Adrenal gland (tissue), 5 donors: ENCODE data around the gene PCSK4.

Experiments used
- POLR2A ChIP-seq, 2 donors: fragments of 450-650 bp; IDR thresholded peaks; one replicate each; pipeline ENCODE4 v1.6.1; 2017; ENCODE audit warnings: antibody characterized with exemption in 2 of 2, mild to moderate bottlenecking in 2 of 2, moderate library complexity in 1 of 2
- TF ChIP-seq, protein P1 (sequence below), 6 experiments: fragments of 450-650 bp in 4 of 6; fragments of 200-600 bp in 2 of 6; sonication (generic) in 1 of 6; IDR thresholded peaks; 1 replicate in 5 of 6; 2 replicates in 1 of 6; pipeline versions ENCODE4 v1.5.1 to v1.8.0; 2016 to 2021; ENCODE audit warnings: antibody characterized with exemption in 6 of 6, mild to moderate bottlenecking in 2 of 6, moderate library complexity in 1 of 6
- donor health status: DM: no; HTN: no; CAD: no.

DNA sequence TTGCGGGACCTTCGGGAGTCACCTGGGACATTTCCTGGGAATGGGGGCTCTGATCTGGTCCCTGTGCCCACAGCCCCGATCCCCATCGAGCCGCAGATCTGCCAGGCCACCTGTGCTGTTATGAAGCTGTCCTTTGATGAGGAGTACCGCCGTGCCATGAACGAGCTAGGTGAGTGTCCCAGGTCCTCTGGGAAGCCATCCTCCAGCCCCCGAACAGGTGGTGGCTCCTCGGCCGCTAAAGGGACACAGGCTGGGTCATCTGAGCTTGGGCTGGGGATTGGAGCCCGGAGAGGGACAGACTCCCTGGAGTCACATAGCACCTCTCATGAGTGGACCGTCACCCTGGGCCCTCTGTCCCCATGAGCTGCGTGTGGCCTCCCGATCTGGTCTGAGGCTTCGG lies 32.3 kb downstream of the PCSK4 start:
- TF ChIP-seq, protein P1, sequence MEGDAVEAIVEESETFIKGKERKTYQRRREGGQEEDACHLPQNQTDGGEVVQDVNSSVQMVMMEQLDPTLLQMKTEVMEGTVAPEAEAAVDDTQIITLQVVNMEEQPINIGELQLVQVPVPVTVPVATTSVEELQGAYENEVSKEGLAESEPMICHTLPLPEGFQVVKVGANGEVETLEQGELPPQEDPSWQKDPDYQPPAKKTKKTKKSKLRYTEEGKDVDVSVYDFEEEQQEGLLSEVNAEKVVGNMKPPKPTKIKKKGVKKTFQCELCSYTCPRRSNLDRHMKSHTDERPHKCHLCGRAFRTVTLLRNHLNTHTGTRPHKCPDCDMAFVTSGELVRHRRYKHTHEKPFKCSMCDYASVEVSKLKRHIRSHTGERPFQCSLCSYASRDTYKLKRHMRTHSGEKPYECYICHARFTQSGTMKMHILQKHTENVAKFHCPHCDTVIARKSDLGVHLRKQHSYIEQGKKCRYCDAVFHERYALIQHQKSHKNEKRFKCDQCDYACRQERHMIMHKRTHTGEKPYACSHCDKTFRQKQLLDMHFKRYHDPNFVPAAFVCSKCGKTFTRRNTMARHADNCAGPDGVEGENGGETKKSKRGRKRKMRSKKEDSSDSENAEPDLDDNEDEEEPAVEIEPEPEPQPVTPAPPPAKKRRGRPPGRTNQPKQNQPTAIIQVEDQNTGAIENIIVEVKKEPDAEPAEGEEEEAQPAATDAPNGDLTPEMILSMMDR (IDR thresholded peaks at IDR 0.05), result no peak
- TF ChIP-seq POLR2A (IDR thresholded peaks at IDR 0.05), result no peak
